Erythroblast (primary cell): ENCODE data around the gene RNASE7.
A peak's percentile ranks its signal among the peaks of the same experiment; 100 is the strongest.
"Not testable (repeated sequence)": the region's sequence is repeated elsewhere in the genome, so short reads cannot be mapped to it uniquely, and the experiment has no call there.

Experiments used
- DNase-seq, 2 experiments: peaks; one replicate each; lab custom pipeline; 2025; lab: John Stamatoyannopoulos, UW
- GATA1 ChIP-seq: IDR thresholded peaks from 2 replicates; pipeline ENCODE4 v1.6.1; 2011; ENCODE audit warnings: low read depth, mild to moderate bottlenecking, control low read depth, low read length, moderate library complexity
- POLR2A ChIP-seq: IDR thresholded peaks from 2 replicates; pipeline ENCODE4 v1.6.1; 2011; ENCODE audit warnings: mild to moderate bottlenecking, low read length

The RNASE7 gene

GRCh38 chr14:21026274-21026987 is 15.7 kb upstream of the RNASE7 start:
- no peak for DNase-seq
- TF ChIP-seq POLR2A, result no peak
- no peak for TF ChIP-seq GATA1

GRCh38 chr14:21026988-21027315 is 15.2 kb upstream of the RNASE7 start:
- TF ChIP-seq POLR2A (no peak), GATA1 (no peak)
- peak in 1 of 2 experiments; percentile 21 for DNase-seq

DNA sequence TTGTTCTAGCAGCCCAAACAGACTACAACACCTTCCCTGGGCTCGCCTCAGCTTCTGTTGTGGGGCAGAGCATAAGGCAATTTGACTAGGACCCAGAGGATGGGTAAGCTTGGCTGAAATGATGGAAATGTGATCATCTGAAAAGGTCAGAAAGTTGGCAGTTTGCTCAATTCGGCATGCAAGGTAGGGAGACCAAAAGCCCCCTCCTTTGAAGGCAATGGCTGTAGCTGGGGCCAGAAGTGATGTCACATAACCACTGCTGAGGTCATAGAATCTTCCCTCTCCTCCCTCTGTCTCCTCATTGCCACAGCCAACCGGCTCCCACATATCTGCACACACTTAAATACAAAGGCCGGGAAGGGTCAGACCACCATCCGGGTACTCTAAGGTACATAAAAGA is 12.2 kb upstream of the RNASE7 start, which contains the start of gene TPPP2:
Gene TPPP2, plus strand, starts transcription at position 301 of the 400 bp plus-strand sequence. CDS start 365 bp downstream, outside the sequence.
- no peak for DNase-seq
- TF ChIP-seq POLR2A, result no peak
- TF ChIP-seq GATA1, result no peak

GRCh38 chr14:21030531-21030930 is 11.6 kb upstream of the RNASE7 start:
- no peak for DNase-seq
- TF ChIP-seq POLR2A (no peak), GATA1 (no peak)

DNA sequence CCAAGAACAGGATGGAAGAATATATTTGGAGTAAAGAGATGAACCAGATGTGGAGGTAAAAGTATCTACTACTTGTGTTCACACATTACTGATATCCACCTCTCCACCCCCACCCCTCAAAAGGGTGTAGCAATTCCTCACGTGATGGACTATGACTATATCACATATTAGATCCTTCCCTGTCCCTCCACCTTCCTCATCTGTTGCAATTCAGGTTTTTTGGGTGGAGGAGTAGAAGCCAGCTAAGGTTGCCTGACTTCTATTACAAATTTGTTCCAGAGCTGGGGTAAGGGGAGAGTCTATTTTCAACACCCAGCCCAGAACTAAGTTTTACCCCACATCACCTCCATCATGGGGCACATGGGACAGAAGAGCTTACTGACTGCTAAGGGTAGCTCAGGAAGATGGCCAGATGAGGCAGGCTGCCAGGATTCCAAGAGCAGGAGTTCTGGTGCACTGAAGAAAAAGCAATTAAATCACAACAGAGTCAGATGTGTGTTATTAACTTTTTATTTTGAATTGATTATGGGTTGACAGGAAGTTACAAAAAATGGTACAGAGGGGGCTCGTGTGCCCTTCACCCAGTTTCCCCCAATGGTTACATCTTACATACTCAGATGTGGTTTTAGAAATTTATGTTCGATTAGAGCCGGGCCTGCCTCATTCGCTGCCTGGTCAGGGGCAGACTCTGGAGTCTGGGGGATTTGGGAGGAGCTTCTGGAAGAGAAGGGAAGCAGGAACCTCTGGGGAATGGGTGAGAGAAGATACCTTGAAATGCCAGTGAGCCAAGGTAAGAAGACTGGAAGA is 9.6 kb upstream of the RNASE7 start:
- TF ChIP-seq POLR2A (no peak), GATA1 (no peak)

DNA sequence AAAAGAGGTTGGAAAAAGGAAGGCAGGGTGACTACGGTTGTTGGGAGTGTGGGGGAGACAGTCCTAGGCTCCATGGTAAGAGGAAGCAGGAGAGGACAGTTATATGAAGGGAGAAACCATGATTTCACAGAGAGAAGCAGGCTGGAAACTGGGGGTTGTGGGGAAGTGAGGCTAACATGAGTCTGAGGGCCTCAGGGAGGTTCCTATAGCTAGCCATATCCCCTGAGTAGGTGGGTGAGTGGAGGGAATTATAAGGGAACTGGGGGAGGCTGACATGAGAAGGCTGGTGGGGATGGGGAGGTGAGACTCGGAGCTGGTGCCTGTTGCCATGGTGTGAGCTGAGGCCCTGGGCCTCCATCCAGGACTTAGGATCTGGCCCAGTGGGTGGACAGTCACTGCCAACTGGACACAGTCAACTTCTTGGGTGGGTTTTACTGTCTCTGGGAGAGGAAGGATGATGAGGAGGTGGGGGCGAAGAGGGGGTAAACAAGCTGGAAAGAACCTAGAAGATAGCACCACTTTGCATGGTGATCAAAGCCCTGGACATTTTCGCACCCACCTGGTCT is 8.9 kb upstream of the RNASE7 start:
- TF ChIP-seq GATA1 (no peak), POLR2A (no peak)
- DNase-seq, result no peak

More for the DNA sequence above, 9.6 kb upstream of the RNASE7 start:
- DNase-seq, result no peak

DNA sequence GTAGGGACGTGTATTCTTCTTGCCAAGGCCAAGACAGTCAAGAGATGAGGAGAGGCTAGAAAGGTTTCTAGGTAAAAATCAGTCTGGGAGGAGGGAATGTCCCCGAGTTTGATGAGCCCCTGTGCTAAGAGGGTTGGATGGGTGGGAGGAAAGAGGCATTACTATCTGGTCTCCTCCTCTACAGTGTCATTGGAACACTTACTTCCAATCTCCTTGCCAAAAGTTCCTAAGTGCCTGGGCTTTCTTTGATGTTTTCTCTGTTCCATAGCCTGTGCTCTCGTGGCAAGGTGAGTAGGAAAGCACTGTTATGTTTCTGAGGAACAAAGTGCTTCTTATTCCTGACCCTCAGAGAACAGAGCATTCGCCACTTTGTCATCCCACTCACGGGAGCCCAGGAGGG is 7.5 kb upstream of the RNASE7 start, which contains the start of gene RNASE13:
Gene RNASE13, minus strand, starts transcription at position 101 of the 400 bp plus-strand sequence. CDS start 519 bp downstream, outside the sequence.
- DNase-seq, result no peak
- TF ChIP-seq GATA1 (no peak), POLR2A (no peak)

DNA sequence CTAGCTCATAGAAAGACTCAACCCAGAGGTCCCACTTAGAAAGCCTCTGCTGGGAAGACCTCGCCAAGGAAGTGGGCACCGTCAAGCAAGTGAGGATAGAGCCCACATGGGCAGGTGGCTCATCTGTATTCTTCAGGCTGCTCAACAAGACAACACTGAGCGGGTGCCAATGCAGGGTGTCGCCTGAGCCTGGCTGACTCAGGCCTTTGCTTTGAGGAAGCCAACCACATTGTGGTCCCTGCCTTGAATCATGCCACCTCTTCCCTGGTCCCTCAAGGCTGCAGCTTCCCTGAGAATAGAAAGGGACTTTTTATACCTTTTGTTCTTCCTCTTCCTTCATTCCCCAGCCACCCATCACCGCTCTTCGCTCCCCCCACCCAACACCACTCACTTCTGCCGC is 5.4 kb upstream of the RNASE7 start:
- TF ChIP-seq GATA1 (no peak), POLR2A (no peak)
- DNase-seq, result no peak

DNA sequence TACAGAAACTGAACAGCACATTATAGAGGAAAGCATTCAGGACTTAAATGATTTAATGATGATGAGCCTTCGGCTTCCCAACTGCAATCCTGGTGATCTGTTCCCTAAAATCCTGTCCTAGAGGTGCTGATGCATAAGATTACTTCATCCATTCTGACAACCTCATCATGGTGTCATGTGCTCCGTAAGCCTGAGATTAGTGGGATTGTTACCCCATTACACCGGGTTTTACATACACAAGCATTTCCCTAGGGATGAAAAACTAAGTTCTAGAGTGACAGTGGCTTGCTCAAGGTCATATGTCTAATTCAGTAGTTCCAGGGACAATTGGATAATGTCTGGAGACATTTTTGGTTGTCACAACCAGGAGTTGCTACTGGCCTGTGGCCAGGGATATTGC is 5.0 kb upstream of the RNASE7 start:
- no peak for DNase-seq
- no peak for TF ChIP-seq POLR2A
- no peak for TF ChIP-seq GATA1

DNA sequence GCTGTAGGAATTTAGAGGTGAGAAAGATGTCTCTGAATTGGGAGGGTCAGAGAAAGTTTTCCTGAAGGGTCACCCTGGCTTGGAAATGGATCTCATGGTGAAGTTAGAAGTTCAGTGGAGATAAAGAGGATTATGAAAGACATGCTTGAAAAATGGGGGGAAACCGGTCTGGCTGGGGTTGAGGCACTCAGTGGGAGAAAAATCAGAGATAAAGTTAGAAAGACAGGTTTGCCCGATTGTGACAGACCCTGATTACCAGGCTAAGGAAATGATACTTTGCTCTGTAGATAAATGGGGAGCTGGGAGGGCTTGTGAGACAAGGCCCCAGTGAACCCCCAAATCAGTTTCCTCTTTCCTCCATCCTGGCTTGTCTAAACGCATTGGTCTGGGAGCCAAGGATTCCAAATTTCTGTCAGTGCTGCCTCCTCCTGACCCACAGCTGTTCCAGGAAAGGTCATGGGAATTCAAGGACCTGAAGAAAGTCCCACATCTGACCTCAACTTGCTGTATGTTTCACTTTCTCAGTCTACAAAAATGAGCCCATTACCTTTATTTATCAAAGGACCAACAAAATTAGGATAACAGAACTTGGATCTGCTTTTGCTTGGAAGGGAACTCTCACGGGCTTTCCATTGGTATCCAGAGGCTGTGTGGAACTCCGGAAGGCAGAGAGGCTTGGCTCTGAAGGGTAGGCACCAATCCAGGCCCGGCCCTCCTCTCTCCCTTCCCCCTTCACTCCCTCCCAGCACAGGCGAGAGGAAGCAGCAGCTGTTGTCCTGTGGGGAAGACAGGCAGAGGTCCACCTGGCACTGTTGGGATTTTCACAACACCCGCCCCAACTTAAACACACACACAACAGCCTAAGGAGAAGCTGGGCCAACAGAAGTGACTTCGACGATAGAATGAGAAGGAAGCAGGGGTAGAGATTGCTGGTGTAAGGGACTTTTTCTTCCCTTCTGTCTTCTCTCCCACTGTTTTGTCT is 3.4 kb upstream of the RNASE7 start:
- no peak for TF ChIP-seq POLR2A
- TF ChIP-seq GATA1, result no peak
- DNase-seq, result no peak

- TF ChIP-seq GATA1, result no peak
- no peak for TF ChIP-seq POLR2A
- peak; percentile 31 to 36 for DNase-seq
Measured at GRCh38 chr14:21039585-21040369, 2.4 kb upstream of the RNASE7 start.

- no peak for TF ChIP-seq POLR2A
- no peak for TF ChIP-seq GATA1
- DNase-seq, result no peak
Measured at GRCh38 chr14:21040370-21040925, 1.7 kb upstream of the RNASE7 start.

GRCh38 chr14:21040941-21041340 is 1.2 kb upstream of the RNASE7 start:
- not testable (repeated sequence) for DNase-seq
